GM12892 (cell line): ENCODE measurements around the gene KANSL2.
"Not testable (repeated sequence)": the region's sequence is repeated elsewhere in the genome, so short reads cannot be mapped to it uniquely, and the experiment has no call there.

Experiments used
- POLR2A ChIP-seq: IDR thresholded peaks from 2 replicates; pipeline ENCODE4 v1.6.1; 2011; ENCODE audit warnings: low read depth, low read length, control low read depth
- TAF1 ChIP-seq: IDR thresholded peaks from 2 replicates; pipeline ENCODE4 v1.6.1; 2011; ENCODE audit warnings: low read depth, mild to moderate bottlenecking, control low read depth, low read length, borderline replicate concordance

GRCh38 chr12:48698822-48699221 lies 16.8 kb upstream of the KANSL2 start:
- not testable (repeated sequence) for TF ChIP-seq POLR2A, TAF1
